Superior temporal gyrus (tissue), 1 donor: Measurements from ENCODE around the gene AATK.
"Not testable (repeated sequence)": the region's sequence is repeated elsewhere in the genome, so short reads cannot be mapped to it uniquely, and the experiment has no call there.

Source experiments
- DNase-seq: peaks from one replicate; pipeline ENCODE4 v3.0.0-alpha.2; 2016; ENCODE audit errors: extremely low spot score

The AATK gene

GRCh38 chr17:81161536-81161935, 4.5 kb downstream of the AATK start:
- no peak for DNase-seq

DNA sequence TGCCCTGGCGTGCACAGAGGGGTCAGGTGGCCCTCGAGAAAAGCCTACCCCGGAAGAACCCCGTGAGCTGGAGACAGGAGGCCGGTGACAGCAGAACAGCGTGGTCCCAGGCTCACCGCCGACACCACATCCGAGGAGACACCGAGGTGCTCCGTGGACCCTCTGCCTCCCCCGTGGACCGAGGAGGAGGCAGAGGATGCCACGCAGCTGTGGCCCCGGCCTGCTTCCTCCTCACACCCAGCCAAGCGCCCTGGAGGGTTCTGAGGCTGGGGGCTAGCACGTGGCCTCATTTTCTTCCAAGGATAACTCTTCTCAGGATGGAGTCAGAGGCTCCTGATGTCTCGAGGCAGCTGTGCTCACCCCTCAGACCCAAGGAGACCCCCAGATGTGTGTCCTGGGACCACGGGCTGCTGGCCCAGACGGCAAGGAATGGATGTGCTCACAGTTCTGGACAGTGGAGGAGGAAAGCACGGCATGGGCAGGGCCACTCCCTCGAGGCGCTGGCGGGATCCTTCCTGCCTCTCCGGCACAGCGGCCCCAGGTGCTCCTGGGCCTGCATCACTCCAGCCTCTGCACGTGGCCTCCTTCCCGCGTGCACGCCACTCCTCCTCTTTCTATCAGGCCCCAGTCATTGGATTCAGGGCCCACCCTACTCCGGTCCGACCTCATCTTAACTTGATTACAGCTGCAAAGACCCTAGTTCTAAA, 5.1 kb downstream of the AATK start:
- peak; percentile 2 for DNase-seq

GRCh38 chr17:81160306-81160705, 5.7 kb downstream of the AATK start:
- peak; percentile 2 for DNase-seq

DNA sequence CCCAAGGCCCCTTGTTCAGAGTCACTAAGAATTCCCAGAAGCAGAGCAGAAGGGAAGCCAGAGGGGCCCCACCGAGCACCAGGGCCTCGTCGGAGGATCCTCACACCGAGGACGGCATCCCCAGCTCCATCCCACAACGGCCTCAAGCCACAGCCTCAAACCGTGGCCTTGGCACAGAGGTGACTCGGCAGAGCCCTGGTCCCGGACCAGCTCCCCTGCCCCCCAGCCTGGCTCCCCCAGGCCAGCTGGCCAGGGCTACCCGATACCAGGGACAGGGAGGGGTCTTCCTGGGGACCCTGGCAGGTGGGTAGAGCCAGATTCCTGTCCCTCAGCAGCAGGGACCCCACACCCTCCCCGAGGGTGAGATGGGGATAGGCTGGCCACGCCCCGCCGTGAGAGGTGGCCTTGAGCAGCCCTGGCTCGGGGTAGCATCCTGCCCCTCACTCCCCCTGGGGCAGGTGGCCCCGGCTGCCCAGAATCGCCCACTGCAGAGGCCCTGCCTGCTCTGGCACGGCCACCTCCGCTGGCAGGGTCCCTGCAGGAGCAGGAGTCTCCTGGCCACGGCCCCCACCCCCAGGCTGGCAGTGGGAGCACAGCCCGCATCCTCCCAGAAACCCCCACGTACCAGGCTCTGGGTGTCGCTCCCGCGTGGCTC, 6.3 kb downstream of the AATK start:
- no peak for DNase-seq

GRCh38 chr17:81158688-81159590, 7.1 kb downstream of the AATK start:
- no peak for DNase-seq

- no peak for DNase-seq
These were observed 8.0 kb downstream of the AATK start for GRCh38 chr17:81157848-81158687.

DNA sequence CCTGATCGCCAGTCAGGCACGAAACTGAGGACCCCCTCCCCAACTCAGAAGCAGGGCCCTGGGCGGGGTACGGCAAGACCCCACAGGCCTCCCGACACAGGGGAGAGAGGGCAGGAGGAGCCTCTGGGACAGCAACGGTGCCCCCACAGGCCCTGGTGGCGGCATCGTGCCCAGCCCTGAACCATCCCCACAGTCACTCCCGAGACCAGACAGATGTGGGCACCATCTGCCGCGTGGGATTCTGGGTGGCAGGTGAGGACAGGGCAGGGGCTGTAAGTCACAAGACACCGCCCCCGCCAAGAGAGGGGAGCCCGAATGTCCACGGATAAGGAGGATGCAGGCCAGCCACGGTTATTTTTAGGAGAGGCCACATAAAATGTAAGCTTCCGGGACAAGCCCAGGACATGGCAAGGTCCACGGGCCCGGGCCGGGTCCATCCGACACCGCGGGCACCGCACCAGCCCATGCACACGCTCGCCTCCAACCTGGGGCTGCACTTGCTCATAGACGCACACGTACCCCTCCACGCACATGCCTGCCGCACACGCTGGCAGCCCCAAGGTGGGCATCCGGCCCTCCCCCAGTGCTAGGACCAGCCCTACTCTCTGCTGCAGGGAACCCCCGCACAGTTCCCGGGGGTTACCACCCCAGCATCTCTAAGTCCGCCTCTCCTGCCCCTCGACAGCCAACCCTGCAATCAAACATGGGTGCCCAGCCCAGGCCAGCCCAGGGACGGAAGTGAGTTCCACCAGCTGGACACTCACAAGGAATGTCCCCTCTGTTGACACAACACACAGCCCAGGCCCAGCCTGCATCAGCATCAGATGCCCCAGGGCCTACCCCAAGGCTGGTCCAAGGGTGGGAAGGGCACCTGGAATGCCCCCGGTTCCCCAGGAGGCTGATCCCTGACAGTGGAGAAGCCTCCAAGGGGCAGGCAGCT, 8.9 kb downstream of the AATK start:
- no peak for DNase-seq

DNA sequence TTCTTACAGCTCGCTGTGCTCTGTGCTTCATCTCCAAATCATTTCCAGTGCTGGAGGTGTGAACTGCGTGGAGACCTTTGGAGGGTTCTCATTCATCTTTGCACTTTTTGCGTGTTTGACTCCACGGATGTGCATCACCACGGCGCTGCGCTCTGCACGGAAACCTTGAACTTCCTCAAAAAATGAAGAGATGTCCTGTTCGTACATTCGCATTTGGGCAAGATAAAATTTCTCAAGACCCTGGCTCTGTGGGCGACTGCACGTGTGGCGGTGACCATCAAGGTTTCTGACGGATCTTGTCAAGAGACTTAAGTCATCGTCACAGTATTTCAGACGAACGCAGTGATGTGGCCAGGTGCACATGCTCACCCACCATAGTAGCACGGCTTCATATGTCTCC, 11.1 kb downstream of the AATK start:
- no peak for DNase-seq

- not testable (repeated sequence) for DNase-seq
These were observed 12.0 kb downstream of the AATK start for GRCh38 chr17:81154016-81154415.

DNA sequence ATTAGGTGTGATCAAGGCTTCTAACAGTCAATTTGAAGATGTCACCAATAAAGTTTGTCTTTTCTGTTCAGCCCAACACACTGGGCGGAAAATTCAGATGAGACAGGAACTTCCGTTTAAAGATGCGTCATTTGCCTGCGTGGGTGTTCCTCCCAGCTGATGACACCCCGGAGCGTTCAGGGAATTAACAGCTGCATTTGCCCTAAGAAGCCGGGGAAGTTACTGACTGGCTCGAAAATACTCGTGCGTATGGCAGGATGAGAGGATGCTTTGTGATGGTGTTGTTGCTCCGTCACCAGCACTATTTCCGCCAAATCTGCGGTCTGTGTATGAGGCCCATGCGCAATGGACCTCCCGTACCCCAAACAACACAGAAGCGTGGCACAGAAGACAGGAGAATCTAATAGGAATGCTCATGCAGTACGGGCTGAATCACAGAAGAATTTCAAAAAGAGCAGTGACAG, 12.6 kb downstream of the AATK start:
- peak; percentile 92 for DNase-seq

- no peak for DNase-seq
These were observed 13.7 kb downstream of the AATK start for GRCh38 chr17:81152288-81152828.

GRCh38 chr17:81151278-81151677, 14.7 kb downstream of the AATK start:
- DNase-seq, result no peak

GRCh38 chr17:81150377-81151077, 15.5 kb downstream of the AATK start:
- DNase-seq, result no peak

DNA sequence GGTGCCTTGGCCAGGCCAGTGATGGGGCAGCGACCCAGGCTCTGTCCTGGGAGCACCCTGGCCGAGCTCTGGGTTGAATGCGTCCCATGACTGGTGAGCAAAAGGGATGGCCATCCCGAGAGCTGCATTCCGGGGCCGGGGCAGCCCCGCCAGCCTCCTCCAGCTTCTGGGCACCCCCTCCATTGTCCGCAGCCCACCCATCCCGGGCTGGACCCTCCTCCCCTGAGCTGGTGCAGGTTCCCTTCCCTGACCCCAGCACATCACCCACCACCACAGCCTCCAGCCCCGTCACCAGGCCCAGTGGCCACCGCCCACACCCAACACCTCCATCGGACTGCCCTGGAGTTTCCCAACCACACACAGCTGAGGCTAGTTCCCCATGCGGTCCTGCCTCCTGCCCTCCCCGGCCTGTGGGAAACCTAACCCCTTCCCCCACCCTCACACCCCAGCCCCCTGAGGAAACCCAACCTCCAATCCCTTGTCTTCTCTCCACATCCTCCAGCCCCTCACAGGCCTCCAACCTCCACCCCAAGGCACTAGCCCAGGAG, 17.0 kb downstream of the AATK start:
- DNase-seq, result no peak

DNA sequence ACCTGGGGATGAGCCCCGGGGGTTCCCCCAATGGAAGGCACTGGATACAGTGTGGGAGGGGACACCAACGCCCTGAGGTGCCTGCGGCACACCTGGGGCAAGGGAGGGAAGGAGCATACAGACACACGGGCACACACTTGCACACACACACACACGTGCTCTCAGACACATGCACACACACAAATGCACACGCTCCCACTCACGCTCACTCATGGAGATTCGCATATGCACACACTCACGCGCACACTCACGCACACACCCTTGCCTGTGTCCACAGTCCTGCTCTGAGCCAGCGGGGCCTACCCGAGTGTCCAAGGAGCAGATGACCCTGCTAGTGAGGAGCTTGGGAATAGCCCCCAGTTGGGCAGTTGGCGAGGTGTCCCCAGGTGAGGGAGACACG, 17.4 kb downstream of the AATK start:
- no peak for DNase-seq

DNA sequence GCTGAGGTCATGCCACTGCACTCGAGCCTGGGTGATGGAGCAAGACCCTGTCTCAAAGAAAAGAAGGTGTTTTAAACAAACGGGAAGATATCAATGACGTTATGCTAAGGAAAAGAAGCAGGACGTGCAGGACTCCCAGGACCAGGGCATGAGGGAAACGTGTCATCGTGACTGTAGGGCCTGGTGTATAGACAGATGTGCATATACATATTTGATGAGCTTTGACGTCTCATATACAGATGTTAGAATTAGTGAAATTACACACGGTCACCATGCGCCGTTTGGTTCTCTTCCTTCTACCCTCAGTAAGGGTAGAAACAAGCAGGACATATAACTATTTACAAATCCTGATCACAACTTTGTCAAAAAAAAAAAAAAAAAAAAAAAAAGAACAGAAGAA, 18.3 kb downstream of the AATK start:
- DNase-seq, result no peak

GRCh38 chr17:81146208-81146607, 19.8 kb downstream of the AATK start:
- not testable (repeated sequence) for DNase-seq

- DNase-seq, result peak; percentile 17
These were observed 21.6 kb downstream of the AATK start for GRCh38 chr17:81144423-81144781.

- no peak for DNase-seq
These were observed 22.2 kb downstream of the AATK start for GRCh38 chr17:81143717-81144422.
